Astrocyte of the spinal cord (primary cell): ENCODE data around the gene APEH.

Experiments used
- DNase-seq: peaks from one replicate; pipeline ENCODE4 v3.0.0; 2011; ENCODE audit warnings: low read depth, low spot score
- H3K4me3 ChIP-seq: 2 replicates; pipeline ENCODE4 v1.5.1; 2011; ENCODE audit warnings: low read depth, mild to moderate bottlenecking, low read length, moderate library complexity
- in situ Hi-C: cut with HindIII; loops from 2 replicates; pipeline ENCODE4 v1.10.0; 2017; ENCODE audit warnings: low sequenced_read_pairs
- TF ChIP-seq, protein P1 (sequence below): IDR thresholded peaks from 2 replicates; pipeline ENCODE4 v1.5.1; 2012; ENCODE audit warnings: low read depth, mild to moderate bottlenecking, low read length, inconsistent platforms

The APEH gene

DNA sequence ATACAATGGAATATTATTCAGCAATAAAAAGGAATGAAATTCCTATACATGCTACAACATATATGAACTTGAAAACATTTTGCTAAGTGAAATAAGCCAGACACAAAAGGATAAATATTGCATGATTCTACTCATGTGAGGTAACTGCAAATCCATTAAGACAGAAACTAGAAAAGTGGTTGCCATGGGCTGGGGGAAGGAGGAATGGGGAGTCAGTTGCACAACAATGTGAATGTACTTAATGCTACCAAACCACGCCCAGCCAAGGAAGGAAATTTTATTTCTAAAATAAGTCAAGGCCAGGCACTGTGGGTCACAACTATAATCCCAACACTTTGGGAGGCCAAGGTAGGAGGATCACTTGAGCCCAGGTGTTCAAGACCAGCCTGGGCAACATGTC, 59.4 kb downstream of the APEH start:
- DNase-seq = no peak
- no peak overlapping the region for H3K4me3 ChIP-seq
- in situ Hi-C loops = no loop called here
- TF ChIP-seq, protein P1, sequence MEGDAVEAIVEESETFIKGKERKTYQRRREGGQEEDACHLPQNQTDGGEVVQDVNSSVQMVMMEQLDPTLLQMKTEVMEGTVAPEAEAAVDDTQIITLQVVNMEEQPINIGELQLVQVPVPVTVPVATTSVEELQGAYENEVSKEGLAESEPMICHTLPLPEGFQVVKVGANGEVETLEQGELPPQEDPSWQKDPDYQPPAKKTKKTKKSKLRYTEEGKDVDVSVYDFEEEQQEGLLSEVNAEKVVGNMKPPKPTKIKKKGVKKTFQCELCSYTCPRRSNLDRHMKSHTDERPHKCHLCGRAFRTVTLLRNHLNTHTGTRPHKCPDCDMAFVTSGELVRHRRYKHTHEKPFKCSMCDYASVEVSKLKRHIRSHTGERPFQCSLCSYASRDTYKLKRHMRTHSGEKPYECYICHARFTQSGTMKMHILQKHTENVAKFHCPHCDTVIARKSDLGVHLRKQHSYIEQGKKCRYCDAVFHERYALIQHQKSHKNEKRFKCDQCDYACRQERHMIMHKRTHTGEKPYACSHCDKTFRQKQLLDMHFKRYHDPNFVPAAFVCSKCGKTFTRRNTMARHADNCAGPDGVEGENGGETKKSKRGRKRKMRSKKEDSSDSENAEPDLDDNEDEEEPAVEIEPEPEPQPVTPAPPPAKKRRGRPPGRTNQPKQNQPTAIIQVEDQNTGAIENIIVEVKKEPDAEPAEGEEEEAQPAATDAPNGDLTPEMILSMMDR = no peak
